NCI-H2227 treated with DMSO at 0.1 percent for 48 hours (cell line): Measurements from ENCODE around the gene ZSWIM5.
"Not testable (repeated sequence)": the region's sequence is repeated elsewhere in the genome, so short reads cannot be mapped to it uniquely, and the experiment has no call there.

Source experiments
- DNase-seq: peaks from one replicate; lab custom pipeline; 2025; lab: John Stamatoyannopoulos, UW

Gene ZSWIM5

GRCh38 chr1:45003741-45004140 lies 202.7 kb downstream of the ZSWIM5 start:
- DNase-seq: no peak

GRCh38 chr1:45002650-45003645 lies 203.5 kb downstream of the ZSWIM5 start:
- no peak for DNase-seq

- DNase-seq: not testable (repeated sequence)
Measured at GRCh38 chr1:45001576-45001975, 204.8 kb downstream of the ZSWIM5 start.

DNA sequence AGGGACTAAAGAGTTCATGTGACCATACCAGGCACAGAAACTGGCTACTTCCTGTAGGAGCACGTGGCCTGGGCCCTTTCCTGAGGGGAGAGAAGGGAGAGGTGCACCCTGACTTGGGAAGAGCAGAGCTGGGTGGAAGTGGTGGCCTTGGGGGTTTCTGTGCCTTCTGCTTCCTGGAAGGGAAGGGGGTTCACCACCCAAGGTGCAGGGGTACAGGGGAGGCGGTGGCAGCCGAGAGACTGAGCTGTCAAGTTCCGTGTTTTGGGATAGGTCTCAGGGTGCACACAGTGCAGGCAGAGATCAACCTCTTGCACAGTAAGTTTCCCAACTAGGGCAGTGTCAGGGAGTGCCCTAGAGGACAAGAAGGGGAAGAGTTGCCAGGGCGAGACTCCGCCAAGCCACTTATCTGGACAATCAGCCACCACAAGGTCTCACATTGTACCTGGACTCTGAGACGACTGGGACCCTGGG lies 205.4 kb downstream of the ZSWIM5 start:
- DNase-seq: no peak

GRCh38 chr1:44999232-44999631 lies 207.2 kb downstream of the ZSWIM5 start:
- no peak for DNase-seq

- no peak for DNase-seq
Measured at GRCh38 chr1:44995467-44996238, 210.8 kb downstream of the ZSWIM5 start.

GRCh38 chr1:44994309-44994898 lies 212.0 kb downstream of the ZSWIM5 start:
- no peak for DNase-seq

DNA sequence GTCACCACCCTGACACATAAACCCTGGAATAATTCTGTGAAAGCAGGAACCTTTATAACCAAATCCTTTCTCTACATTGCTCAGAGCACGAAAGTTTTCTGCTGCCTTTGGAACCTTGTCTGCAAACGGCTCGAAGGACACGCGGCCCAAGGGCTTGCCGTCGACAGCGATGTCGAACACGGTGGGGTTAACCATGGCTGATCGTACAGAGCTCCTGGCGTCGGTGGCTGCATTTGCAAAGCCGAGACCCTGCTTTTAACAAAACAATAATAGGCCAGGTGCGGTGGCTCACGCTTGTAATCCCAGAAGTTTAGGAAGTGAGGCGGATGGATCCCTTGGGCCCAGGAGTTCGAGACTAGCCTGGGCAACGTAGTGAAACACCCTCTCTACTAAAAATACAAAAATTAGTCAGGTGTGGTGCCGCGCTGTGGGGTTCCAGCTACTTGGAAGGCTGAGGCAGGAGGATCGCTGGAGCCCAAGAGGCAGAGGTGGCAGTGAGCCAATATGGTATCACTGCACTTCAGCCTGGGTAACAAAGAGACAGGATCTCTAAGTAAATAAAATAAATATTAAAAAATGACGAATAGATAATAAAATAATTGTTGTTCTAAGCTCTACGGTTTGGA lies 217.8 kb downstream of the ZSWIM5 start:
- DNase-seq: no peak

DNA sequence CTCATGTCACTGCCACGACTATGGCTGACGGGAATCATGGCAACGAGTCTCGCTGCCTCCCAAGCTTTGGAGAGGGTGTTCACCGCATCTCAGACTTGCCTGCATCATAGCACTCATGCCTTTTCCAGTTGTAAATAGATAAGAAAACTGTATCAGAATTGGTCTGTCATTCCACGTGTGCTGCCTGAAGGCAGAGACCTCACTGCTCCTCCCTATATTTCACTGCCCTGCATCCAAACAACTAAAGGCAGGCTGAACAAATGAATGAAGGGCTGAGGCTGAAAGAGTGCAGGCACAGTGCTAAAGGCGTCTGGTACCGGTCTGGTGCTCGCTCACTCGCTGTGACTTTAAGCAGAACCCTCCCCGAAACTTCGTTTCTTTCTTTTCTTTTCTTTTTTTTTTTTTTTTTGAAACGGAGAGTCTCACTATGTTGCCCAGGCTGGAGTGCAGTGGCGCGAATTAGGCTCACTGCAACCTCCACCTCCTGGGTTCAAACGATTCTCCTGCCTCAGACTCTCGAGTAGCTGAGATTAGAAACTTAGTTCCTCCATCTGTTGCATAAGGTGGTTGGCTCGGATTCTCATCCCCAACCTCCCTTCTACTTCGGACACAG lies 220.6 kb downstream of the ZSWIM5 start:
- no peak for DNase-seq

- DNase-seq: not testable (repeated sequence)
Measured at GRCh38 chr1:44977372-44977771, 229.0 kb downstream of the ZSWIM5 start.

DNA sequence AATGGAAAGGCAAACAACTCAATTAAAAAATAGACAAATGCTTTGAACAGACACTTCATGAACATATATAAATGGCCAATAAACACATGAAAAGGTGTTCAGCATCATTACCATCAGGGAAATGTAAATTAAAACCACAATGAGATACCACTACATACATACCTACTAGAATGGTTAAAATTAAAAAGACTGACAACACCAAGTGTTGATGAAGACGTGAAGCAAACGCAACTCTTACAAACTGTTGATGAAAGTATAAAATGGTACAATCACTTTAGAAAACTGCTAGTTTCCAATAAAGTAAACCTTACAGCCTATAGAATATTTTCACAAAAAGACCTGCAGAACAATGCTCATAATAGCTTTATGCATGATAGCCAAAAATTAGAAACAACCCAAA lies 230.2 kb downstream of the ZSWIM5 start:
- no peak for DNase-seq

DNA sequence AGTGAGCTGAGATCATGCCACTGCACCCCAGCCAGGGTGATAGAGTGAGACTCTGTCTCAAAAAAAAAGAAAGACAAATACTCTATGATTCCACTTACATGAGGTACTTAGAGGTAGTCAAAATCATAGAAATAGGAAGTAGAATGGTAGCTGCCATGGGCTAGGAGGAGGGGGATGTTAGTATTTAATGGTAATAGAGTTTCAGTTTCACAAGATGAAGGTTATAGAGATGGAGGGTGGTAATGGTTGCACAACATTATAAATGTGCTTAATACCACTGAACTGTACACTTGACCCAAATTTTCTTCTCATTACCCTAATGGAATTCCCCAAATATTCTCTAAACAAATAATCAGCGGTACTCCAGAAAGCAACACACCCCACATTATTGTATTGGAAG lies 232.8 kb downstream of the ZSWIM5 start:
- DNase-seq: no peak

DNA sequence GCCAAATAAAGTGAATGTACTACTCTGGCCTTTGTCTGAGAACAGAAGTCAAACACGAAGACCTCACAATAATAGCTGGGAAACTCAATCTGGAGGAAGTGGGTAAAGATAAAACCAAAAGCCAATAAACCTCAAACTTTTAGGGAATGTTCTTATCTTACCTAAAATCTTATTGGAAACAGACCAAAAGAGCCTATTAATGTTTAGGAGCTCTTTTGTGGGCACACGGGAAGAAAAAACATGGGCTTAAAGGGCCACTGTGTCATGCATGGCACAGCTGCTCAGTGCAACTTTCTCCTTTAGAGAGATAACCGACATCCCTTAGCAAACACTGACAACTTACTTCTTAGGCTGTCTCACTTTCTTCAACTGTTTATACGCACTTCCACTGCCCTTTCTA lies 236.1 kb downstream of the ZSWIM5 start:
- no peak for DNase-seq
